OCI-LY7 (cell line): ENCODE results near the gene MDGA2.

Source experiments
- CTCF ChIP-seq: fragments of 200-600 bp; sonication (generic); conservative IDR thresholded peaks from 2 replicates; pipeline ENCODE4 v1.5.1; 2014; ENCODE audit warnings: mild to moderate bottlenecking, antibody characterized with exemption, low read length, moderate library complexity, mixed read lengths
- EZH2phosphoT487 ChIP-seq: fragments of 200-600 bp; sonication (generic); IDR thresholded peaks from 2 replicates; pipeline ENCODE4 v1.6.1; 2018; ENCODE audit warnings: low read depth, borderline replicate concordance, mild to moderate bottlenecking, mixed run types, antibody characterized with exemption, low read length, moderate library complexity, mixed read lengths

DNA sequence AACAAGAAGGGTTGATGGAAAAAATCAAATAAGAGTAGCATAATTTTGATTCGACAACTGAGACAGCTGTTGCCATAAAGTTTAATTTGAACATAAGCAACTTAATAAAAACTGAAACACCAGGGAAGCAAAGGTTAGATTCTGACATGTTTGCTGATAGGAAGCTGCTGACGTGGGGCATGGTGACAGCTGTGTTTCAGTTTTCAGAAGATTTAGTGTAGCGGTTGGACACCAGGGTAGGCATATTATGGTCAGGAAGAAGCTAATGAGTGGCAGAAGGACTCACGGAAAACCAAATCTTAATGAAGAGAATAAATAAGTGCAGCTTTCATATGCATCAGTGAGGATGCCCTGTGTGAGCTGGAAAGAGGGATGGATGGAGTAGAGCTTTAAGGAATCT lies 687.1 kb downstream of the MDGA2 start:
- TF ChIP-seq CTCF (no peak), EZH2phosphoT487 (no peak)
